OCI-LY7 (cell line): Measurements from ENCODE around the gene KCNN3.

Experiments
- EZH2phosphoT487 ChIP-seq: fragments of 200-600 bp; sonication (generic); IDR thresholded peaks from 2 replicates; pipeline ENCODE4 v1.6.1; 2018; ENCODE audit warnings: low read depth, borderline replicate concordance, mild to moderate bottlenecking, mixed run types, antibody characterized with exemption, low read length, moderate library complexity, mixed read lengths
- TF ChIP-seq, protein P1 (sequence below): fragments of 200-600 bp; sonication (generic); conservative IDR thresholded peaks from 2 replicates; pipeline ENCODE4 v1.5.1; 2014; ENCODE audit warnings: mild to moderate bottlenecking, antibody characterized with exemption, low read length, moderate library complexity, mixed read lengths

DNA sequence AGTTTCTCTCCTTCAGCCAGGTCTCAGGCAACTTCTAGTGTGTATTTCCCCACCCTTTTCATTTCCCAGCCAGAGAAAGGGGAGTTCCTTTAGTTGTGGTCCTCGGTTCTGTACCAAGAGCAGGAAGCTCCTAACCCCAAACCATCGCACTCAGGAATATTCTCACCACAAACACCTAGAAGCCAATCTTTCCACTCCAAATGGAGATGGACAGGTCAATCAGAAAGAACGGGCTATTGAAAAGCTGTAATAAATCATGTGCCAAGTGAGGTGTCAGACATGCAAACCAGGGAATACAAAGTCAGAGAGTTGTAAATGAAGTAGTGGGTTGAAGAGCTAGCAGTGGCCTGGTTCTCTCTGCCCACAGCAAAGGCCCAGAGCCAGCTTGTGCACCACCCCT, 77.2 kb downstream of the KCNN3 start:
- TF ChIP-seq, protein P1, sequence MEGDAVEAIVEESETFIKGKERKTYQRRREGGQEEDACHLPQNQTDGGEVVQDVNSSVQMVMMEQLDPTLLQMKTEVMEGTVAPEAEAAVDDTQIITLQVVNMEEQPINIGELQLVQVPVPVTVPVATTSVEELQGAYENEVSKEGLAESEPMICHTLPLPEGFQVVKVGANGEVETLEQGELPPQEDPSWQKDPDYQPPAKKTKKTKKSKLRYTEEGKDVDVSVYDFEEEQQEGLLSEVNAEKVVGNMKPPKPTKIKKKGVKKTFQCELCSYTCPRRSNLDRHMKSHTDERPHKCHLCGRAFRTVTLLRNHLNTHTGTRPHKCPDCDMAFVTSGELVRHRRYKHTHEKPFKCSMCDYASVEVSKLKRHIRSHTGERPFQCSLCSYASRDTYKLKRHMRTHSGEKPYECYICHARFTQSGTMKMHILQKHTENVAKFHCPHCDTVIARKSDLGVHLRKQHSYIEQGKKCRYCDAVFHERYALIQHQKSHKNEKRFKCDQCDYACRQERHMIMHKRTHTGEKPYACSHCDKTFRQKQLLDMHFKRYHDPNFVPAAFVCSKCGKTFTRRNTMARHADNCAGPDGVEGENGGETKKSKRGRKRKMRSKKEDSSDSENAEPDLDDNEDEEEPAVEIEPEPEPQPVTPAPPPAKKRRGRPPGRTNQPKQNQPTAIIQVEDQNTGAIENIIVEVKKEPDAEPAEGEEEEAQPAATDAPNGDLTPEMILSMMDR: no peak
- no peak for TF ChIP-seq EZH2phosphoT487
